Epidermal melanocyte (primary cell): Measurements from ENCODE around the gene ROR1.
"Not testable (repeated sequence)": the region's sequence is repeated elsewhere in the genome, so short reads cannot be mapped to it uniquely, and the experiment has no call there.

Experiments
- DNase-seq: peaks from one replicate; pipeline ENCODE4 v3.0.0; 2011; ENCODE audit warnings: low spot score; ENCODE audit not compliant: insufficient read length

Gene ROR1

GRCh38 chr1:63792152-63792551 is 18.3 kb downstream of the ROR1 start:
- DNase-seq = no peak

- DNase-seq = no peak
Observed at GRCh38 chr1:63793741-63794240, 20.0 kb downstream of the ROR1 start.

GRCh38 chr1:63794354-63794753 is 20.5 kb downstream of the ROR1 start:
- no peak for DNase-seq

- DNase-seq = no peak
Observed at GRCh38 chr1:63794939-63795378, 21.1 kb downstream of the ROR1 start.

GRCh38 chr1:63795455-63795854 is 21.6 kb downstream of the ROR1 start:
- no peak for DNase-seq

GRCh38 chr1:63797056-63797726 is 23.4 kb downstream of the ROR1 start:
- no peak for DNase-seq

- no peak for DNase-seq
Observed at GRCh38 chr1:63798284-63798683, 24.5 kb downstream of the ROR1 start.

- DNase-seq = no peak
Observed at GRCh38 chr1:63799307-63799706, 25.5 kb downstream of the ROR1 start.

GRCh38 chr1:63799820-63800219 is 26.0 kb downstream of the ROR1 start:
- no peak for DNase-seq

GRCh38 chr1:63802109-63802508 is 28.3 kb downstream of the ROR1 start:
- no peak for DNase-seq

GRCh38 chr1:63804829-63805484 is 31.1 kb downstream of the ROR1 start:
- DNase-seq = no peak

GRCh38 chr1:63807046-63807445 is 33.2 kb downstream of the ROR1 start:
- DNase-seq = no peak

- DNase-seq = no peak
Observed at GRCh38 chr1:63810936-63811469, 37.2 kb downstream of the ROR1 start.

GRCh38 chr1:63812071-63812700 is 38.4 kb downstream of the ROR1 start:
- no peak for DNase-seq

GRCh38 chr1:63813829-63814277 is 40.0 kb downstream of the ROR1 start:
- no peak for DNase-seq

GRCh38 chr1:63816217-63816815 is 42.5 kb downstream of the ROR1 start:
- DNase-seq = not testable (repeated sequence)

- DNase-seq = no peak
Observed at GRCh38 chr1:63817152-63817667, 43.4 kb downstream of the ROR1 start.

GRCh38 chr1:63817700-63818099 is 43.9 kb downstream of the ROR1 start:
- no peak for DNase-seq

- DNase-seq = no peak
Observed at GRCh38 chr1:63818567-63819325, 44.9 kb downstream of the ROR1 start.

- no peak for DNase-seq
Observed at GRCh38 chr1:63819795-63820194, 46.0 kb downstream of the ROR1 start.
